NB4 (cell line): Measurements from ENCODE around the gene CAV3.

Experiments
- POLR2A ChIP-seq: IDR thresholded peaks from 2 replicates; pipeline ENCODE4 v1.6.1; 2011; ENCODE audit warnings: mild to moderate bottlenecking; ENCODE audit not compliant: insufficient read length; ENCODE audit errors: extremely low read depth
- TF ChIP-seq, protein P1 (sequence below): IDR thresholded peaks from one replicate; pipeline ENCODE4 v1.5.1; 2012; ENCODE audit warnings: low read depth, low read length

- TF ChIP-seq, protein P1, sequence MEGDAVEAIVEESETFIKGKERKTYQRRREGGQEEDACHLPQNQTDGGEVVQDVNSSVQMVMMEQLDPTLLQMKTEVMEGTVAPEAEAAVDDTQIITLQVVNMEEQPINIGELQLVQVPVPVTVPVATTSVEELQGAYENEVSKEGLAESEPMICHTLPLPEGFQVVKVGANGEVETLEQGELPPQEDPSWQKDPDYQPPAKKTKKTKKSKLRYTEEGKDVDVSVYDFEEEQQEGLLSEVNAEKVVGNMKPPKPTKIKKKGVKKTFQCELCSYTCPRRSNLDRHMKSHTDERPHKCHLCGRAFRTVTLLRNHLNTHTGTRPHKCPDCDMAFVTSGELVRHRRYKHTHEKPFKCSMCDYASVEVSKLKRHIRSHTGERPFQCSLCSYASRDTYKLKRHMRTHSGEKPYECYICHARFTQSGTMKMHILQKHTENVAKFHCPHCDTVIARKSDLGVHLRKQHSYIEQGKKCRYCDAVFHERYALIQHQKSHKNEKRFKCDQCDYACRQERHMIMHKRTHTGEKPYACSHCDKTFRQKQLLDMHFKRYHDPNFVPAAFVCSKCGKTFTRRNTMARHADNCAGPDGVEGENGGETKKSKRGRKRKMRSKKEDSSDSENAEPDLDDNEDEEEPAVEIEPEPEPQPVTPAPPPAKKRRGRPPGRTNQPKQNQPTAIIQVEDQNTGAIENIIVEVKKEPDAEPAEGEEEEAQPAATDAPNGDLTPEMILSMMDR: no peak
- no peak for TF ChIP-seq POLR2A
Measured at GRCh38 chr3:8741581-8742261, 8.1 kb downstream of the CAV3 start.
